ENCODE measurements around the gene DEPP1.

The DEPP1 gene

DNA sequence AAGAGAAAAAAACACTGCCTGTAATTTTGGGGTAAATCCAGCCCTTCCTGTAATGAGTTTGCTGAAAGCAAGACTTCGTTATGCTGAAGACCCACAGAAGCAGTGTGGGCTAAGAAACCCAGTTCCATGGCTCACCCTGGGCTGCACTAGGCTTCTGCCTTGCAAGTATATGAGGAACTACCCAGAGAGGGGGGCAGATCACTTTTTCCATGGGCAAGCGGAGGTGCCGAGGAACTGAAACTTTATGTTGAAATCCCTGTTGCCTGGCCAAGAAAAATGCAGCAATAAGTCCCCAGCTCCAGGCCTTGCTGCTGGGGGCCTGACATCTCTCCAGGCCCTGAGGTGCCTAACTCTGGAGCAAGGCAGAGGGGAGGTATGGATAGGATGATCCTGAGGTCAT is 10.5 kb downstream of the DEPP1 start:
- in situ Hi-C loops (cut with HindIII; ENCODE audit: low sequenced_read_pairs): no loop called here

DNA sequence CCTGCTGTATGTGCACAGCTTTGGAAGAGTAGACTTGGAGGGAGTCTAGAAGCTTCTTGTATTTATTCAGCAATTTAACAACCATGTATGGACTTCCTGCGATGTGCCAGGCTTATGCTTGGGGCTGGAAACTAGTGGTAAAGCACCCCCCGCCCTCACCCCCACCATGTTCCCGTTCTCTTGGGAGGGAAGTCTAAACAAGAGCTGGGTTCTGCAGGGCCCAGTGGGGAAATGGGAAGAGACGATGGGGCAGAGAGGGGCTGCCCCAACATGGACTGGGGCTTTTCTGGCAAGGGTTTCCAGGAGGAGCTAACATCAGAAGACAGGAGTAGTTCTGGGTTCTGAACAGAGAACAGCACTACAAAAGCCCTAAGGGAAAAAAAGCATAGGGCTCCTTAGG is 11.0 kb downstream of the DEPP1 start:
- in situ Hi-C loops (cut with HindIII; ENCODE audit: low sequenced_read_pairs): no loop called here

DNA sequence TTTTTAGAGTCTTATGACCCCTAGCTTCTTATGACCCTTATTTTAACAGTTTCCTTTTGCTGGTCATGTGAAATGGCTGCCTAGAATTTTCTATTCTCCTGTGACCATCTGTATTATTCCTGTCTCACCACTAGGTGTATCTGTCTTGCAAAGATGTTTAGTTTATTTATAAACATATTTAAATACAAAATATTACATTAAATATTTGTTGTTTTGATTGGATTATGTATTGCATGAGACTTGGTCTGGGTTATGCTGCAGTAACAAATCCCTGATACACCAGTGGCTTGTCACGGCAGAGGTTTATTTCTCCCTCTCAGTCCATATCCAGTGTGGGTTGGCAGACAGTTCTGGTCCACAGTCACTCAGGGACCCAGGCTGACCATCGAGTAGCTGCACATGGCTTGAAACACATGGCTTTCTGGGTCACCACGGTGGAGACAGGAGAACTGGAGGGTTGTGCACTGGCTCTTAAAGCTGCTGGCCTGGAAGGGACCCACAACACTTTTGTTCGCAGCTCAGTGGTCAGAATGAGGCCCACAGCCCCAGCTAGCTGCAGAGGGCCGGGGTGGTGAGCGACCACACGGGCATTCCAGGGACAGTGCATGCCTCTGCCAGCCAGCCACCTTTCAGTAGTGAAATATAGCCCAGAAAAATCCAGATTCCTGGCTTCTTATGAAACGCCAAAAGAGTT is 11.6 kb downstream of the DEPP1 start:
- in situ Hi-C loops (cut with HindIII; ENCODE audit: low sequenced_read_pairs): no loop called here

DNA sequence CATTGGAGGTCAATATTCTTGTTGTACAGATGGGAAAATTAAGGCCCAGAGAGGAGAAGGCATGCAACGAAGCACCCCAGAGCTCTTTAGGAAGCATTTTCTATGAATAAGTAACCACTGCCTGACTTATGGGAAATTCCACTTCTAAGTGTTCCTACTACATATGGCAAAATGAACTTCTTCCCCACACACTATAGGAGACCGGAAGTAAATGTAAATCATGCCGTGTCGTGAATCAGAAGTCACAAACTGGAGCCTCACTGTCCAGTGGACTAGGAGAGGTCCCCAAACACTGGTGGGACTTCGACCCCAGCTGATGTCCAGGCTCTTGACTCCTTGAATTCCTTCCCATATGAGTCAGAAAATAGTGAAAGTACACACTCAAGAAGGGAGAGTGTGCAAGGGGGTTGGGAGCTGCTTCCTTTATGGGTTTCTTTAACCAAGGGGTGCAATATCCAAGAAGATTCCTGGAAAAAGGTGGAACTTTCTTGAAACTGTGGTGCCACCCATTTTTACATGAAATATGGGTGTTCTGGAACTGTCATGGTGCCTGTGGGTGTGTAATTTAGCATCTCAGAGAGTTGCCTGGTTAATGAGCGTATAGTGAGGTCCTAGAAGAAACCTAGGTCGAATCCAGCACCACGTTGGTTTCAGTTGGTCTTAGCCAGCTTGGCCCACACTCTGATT is 12.3 kb downstream of the DEPP1 start:
- in situ Hi-C loops (cut with HindIII; ENCODE audit: low sequenced_read_pairs): no loop called here

DNA sequence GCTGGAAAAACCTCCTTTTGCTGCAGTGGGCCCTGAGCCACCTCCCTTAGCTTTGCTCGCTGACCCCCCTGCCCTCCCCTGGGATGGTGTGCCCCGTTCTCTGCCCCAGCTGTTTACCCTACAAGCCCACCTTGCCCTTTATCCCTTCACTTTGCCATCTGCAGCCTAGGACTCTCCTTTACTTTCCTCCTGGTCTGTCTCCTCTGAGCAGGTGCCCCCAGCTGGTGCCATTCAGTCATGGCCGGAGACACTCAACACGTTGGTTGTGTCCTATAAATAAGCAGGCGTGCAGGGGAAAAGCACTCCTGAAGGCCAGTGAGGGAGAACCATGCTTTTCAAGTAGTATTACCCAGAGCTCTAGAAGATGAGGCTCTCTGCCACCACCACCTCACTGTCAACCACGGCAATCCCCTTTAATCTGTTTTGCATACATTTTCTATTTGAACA is 12.9 kb downstream of the DEPP1 start:
- in situ Hi-C loops (cut with HindIII; ENCODE audit: low sequenced_read_pairs): no loop called here

DNA sequence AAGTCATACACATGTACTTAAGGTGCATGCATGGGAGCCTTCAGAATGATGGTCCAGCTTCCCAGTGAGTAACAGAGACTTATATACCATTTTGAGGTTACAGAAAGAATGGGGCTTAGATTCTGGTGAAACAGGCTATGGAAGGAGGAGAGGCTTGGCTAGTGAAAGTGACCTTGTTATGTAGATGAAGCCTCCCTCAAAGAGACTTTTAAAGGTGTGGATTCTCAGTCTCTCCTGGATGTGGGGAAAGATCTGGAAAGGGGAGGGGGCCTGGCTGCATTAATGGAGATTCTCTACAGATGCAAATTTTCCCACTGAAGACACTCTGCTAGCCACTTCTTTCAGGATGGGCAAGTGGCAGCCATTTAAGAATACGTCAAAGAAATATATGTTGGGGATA is 13.5 kb downstream of the DEPP1 start:
- in situ Hi-C loops (cut with HindIII; ENCODE audit: low sequenced_read_pairs): no loop called here

DNA sequence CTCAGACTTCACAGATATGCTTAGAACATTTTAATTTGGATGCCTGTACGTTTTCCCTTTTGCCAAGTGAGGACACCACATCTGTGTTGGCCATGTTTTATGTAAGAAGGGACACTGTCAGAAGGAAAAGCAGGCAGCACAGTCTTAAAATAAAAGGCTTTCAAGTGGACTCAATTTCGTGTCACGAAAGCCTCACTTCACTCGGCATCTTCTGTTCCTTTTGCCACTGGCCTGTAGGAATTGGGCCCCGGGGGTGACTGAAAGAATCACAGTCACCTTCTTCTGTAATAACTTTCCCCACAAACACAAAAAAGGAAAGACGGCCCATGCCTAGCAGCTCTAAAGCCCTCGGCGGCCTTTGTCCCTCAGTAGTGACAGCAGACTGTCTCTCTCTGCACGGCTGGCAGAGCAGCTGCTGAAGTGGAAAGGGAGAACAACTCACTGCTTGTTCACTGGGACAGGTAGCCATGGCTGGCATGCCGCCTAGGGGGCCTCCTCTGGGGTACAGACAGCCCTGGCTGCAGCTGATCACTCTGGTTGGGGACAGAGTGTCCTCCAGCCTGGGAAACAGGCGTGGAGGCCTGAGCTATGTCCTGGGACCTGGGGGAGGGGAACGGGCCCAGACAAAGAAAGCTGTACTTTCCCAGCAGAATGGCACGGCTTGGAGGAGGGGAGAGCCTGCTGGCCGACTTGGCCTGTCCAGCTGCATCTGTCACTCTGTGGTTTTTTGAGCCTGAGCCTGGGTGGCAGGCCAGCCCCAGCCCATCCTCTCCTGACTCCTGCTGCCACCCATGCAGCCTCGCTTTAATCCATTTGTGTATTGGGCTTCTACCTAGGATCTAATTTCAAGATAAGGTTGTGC is 14.6 kb downstream of the DEPP1 start:
- in situ Hi-C loops (cut with HindIII; ENCODE audit: low sequenced_read_pairs): no loop called here

DNA sequence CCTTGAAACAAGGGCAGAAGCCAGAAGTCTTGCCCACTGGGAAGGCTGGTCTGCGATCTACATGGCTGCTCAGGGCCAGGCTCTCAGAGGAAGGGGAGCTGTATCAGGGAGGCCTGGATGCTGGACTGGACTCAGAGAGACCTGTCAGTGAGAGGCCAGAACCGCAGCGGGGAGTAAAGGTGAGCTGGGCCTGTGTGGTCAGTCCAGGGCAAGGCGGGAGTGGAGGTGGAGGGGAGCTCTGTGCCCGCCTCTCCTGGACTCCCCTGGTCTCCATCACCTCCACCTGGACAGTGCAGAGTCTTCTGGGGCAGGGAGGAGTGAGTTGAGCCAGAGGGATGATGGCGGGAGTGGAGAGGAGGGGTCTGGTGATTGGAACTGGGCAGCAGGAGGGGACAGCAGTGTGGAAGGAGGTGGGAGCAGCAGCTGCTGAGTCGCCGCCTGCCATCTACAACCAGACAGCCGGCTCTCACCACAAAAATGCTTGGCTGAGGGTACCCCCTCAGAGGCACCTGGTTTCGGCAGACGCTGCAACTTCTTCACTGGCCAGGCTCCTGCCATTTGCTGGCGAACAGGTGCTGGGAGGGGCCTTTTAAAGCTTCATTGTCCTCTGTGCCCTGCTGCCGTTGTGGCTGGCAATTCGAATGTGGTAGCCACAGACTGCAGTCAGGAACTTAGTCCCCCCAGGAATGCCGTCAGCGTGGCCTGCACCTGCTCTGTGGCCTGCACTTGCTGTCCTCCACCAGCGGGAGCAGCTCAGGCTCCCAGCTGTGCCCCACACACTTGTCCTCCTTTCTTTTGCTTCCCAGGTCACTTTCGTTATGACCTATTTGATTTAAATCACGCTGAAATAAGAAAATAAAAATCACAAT is 15.5 kb downstream of the DEPP1 start:
- in situ Hi-C loops (cut with HindIII; ENCODE audit: low sequenced_read_pairs): no loop called here

DNA sequence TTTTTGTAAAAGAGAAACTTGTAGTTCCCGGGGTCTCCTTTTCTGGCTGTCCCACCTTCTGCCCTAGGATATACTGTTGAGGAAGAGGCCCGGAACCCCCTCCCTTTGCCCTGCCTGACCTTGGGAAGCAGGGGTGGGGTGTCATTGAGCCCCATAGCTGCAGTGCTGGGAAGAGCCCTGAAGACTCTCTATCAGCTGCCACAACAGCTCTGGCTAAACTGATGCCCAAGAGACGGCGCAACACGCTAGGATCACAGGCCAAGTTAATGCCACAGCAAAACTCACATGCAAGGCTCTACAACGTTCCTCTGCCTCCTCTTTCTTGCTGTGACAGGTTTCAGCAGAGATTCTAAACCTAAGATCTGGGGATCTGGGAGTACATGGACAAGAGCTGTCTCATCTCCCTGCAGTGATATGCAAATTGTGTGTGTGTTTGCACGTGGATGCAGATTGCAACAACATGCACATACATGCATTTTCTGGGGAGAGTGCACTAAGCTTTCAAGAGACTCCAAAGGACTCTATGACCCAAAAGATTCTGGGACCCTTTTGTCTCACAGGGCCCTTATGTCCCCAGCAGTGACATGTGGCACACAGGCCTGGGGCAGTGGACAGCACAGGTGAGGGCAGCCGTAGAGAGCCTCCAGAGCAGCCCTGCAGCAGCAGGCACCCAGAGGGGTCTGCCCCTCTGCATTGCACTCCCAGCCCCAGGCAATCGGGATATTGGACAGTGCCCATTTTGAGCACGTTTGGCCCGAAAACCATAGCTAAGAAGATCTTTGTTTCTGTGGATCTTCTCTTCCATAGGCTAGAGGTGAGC is 16.5 kb downstream of the DEPP1 start:
- in situ Hi-C loops (cut with HindIII; ENCODE audit: low sequenced_read_pairs): no loop called here

DNA sequence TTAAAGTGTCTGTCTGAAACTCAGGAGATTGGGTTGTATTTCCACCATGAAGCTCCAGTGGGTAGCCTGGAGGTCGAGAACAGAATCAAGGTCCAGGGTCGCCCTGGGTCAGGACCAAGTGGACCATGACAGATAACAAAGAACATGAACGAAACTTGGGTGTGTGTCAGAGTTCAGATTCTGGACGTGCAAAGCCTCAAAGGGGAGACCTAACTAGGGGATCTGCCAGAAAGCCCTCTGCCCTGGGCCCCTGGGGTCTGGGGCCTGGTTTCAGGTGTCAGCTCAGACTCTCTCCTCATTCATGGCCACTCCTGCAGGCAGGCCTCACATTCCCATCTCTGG is 17.4 kb downstream of the DEPP1 start:
- in situ Hi-C loops (cut with HindIII; ENCODE audit: low sequenced_read_pairs): no loop called here

DNA sequence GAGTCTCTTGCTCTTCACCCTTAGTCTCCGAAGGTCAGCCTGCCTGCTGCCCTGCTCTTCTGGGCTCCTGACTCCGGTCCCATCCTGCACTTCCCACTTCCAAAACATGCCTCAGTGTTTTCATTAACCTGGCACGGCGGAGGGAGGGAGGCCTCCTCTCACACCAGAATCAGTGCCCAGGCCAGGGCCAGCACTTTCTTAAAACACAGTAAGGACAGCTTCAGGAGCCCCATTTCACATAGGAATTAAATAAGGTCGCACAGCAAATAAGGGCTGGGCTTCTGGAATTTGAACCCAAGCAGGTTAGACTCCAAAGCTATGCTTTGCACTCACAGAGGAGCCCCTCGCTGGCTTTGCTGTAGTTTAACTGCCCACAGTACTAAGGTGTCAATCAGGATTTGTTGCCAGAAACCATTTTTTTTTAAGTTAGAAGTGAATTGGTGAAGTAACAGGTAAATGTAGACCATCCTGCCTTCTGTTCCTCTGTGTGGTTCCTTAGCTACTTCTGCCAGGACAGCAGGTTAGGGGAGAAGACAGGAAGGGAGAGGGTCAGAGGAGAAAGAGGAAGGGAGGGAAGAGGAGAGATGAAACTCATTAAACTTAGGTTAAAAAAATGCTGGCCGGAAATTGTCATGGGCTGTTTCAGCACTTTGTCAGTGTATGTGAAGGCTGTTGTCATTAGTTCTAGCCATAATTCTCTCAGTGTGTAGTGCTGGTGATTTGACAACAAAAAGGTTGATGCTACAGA is 18.0 kb downstream of the DEPP1 start:
- in situ Hi-C loops (cut with HindIII; ENCODE audit: low sequenced_read_pairs): no loop called here

DNA sequence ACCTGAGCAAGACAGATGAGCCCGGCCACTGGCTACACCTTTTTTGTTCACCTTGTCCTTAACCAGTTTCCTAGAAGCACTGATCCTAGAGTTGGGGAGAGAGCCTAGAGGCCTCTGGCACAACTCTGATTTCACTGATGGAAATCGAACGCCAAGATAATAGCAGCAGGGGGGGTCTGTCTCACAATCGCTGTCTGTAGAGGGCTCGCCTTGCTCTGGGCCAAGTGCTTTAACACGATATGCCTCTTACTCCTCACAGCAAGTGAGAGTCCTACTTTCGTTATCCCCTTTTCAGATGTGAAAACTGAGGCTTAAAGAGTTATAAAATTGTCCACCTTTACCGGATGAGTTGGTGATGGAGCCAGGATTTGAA is 18.5 kb downstream of the DEPP1 start:
- in situ Hi-C loops (cut with HindIII; ENCODE audit: low sequenced_read_pairs): no loop called here

DNA sequence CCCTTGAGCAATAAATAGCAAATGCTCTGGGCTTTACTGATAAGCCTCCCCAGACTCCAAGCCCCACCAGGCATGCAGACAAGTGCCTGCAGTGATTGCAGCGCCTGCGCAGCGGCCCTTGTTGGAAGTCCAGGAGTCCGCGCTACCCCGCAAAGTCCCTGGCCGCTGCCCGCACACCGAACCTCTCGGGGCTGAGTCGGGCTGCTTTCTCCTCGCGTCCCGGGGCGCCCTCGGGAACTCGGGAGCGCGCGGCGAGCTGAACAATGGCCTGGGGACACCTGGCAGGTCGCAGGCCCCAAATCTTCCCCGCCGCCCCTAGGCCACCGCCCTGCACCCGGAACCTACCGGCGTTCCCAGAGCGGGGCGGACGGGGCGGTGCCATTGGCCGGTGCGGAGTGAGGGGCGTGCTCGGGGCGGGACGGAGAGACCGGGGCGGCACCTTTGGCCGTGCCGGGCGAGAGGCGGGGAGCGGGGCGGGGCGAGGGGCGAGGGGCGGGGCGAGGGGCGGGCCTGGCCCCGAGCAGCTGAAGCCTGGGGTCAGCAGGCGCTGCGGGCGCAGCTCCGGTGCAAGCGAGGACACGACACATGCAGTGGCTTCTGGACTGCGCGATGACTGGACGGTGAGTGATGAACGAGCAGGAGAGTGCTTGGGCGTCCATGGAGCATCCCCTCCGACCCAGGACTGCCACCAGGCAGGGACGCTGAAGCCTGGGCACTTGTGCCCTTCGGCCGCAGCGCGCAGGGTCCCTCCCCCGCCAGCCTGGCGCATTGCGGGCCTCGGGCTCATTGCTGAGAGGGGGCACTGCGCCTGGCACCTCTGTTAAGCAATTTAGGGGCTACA is 19.1 kb downstream of the DEPP1 start, which contains the start of gene RASSF4:
TSS of gene RASSF4 (plus strand) at position 556 of the 841 bp plus-strand sequence. CDS start 10,401 bp downstream, outside the sequence.
- in situ Hi-C loops (cut with HindIII; ENCODE audit: low sequenced_read_pairs): no loop called here

DNA sequence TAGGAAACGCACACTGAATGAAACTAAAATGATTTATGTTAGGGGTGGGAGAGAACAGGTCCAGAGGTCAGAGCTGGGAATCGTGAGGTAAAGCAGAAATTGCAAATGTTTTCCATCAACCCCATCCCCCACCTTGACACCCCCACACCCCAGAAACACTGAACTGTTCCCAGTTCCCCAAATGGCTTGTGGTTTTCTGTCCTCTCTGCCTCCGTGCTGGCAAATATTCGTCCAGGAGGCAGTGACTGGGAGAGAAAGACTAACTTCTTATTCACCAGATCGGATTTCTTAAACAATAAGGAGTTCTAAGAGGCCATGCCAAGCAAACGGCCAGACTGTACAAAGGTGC is 19.7 kb downstream of the DEPP1 start:
- in situ Hi-C loops (cut with HindIII; ENCODE audit: low sequenced_read_pairs): no loop called here

DNA sequence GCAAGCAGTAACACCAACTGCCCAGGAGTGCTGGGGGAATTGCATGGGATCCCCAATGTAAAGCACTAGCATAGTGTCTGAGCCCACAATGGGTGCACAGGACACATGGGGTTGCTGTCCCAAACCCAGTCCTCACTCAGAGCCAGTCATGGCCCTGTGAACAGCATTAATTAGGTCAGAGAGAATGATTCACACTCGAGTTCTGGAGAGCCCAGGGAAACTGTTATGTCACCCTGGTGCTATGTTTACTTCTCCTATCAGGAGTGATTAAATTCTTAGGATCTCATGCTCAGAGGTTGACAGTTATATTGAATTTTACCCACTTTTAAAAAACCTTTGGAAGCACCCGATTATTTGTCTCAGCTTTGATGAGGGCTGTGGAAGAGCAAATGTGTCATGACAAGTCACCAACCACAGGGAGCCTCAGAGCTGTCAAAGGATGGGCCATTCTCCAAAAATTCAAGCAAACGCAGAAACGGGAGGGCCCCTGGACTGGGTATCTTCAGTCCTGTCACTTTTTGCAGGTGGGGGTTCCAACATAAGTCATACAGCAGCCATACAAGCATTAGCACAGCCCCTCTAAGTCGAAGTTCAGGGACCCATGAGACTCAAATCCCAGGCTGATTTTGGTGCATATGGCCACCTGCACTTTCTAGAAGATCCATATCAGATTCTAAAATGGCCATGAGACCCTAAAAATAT is 20.3 kb downstream of the DEPP1 start:
- in situ Hi-C loops (cut with HindIII; ENCODE audit: low sequenced_read_pairs): no loop called here

DNA sequence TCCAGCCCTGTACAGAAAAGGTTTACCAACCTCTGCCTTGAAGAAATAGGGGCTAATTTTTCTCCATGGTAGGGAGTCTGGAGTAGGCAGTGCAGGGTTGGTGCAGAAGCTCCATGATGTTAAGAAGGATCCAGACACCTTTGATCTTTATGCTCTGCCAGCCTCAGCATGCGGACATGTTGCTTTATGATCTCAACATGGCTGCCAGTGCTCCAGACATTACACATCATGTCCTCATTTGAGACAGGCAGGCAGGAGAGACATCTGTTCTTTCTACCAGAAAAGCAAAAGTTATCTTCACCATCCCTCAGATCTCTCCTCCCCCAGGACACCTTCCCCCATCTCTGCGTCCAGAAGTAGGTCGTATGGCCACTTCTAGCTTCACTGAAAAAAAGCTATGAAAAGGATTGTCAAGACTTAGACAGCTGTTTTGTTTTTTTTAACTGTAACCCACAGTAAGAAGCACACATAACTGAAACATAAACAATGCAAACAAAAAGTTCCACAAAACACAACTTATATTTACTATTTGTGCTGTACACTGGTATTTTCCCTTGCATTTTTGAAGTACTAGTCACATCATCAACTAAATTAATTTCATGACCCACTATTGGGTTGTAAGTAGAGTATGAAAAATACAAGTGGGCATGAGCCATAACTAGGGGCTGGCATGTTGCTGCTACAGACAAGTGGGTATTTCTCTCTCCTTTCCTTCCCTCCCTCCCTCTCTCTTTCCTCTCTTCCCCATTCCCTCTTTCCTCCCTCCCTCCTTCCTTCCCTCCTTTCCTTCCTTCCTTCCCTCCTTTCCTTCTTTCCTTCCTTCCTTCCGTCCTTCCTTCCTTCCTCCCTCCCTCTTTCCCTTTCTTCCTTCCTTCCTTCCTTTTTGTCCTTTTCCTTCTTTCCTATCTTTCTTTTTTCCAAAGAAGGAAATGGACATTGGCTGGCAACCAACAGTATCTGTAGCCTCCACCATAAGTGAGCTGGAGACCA is 21.6 kb downstream of the DEPP1 start:
- in situ Hi-C loops (cut with HindIII; ENCODE audit: low sequenced_read_pairs): no loop called here

DNA sequence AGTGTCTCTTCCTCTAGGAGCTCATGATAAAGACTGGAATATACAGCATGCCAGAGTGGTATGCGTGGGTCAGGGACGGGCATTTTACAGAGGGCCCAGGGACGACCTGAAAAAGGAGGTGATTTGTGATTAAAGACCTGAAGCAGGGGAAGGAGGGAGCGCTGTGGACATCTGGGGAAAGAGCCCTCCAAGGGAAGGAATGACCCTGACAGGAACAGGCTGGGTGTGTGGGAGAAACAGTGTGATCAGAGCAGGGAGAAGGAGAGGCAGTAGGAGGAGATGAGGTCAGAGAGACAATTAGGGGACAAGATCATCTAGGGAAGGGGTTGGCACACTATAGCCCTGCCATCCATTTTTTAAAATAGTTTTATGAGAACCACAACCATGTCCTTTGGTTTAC is 22.4 kb downstream of the DEPP1 start:
- in situ Hi-C loops (cut with HindIII; ENCODE audit: low sequenced_read_pairs): no loop called here

Data from DLD1 (cell line).